Breast epithelium (tissue), 3 donors: ENCODE measurements around the gene NPTX1.

ENCODE experiments used
- POLR2AphosphoS5 ChIP-seq, 3 donors: sonication (generic); formaldehyde crosslinking; IDR thresholded peaks; one replicate each; pipeline ENCODE4 v1.6.1; 2017; ENCODE audit warnings: antibody characterized with exemption in 3 of 3
- TF ChIP-seq, protein P1 (sequence below), 3 donors: fragments of 450-650 bp; IDR thresholded peaks; one replicate each; pipeline ENCODE4 v1.5.1; 2016 to 2017; ENCODE audit warnings: antibody characterized with exemption in 3 of 3, mild to moderate bottlenecking in 3 of 3, moderate library complexity in 3 of 3

DNA sequence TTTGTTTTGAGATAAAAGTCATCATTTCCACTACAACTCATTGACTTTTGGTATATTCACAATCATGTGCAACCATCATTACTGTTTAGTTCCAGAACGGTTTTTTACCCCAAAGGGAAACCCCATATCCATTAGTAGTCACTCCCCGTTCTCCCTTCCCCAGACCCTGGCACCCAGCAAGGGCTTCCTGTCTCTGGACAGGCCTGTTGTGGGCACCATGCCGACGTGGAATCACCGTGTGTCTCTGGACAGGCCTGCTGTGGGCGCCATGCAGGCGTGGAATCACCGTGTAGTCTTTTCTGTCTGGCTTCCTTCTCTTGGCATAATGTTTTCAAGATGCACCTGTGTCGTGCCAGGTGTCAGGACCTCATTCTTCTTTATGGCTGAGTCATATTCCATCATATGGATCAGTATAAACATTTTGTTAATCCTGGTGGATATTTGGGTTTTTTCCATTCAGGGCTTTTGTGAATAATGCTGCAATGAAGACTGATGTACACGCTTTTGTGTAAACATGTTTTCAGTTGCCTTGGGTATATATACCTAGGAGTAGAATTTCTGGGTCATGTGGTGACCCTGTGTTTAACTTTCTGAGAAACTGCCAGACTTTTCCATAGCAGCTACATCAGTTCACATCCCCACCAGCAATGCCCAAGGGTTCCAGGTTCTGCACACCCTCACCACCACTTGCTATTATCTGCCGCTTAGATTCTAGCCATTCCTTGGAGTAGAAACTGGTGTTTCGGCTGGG lies 42.3 kb downstream of the NPTX1 start:
- TF ChIP-seq, protein P1, sequence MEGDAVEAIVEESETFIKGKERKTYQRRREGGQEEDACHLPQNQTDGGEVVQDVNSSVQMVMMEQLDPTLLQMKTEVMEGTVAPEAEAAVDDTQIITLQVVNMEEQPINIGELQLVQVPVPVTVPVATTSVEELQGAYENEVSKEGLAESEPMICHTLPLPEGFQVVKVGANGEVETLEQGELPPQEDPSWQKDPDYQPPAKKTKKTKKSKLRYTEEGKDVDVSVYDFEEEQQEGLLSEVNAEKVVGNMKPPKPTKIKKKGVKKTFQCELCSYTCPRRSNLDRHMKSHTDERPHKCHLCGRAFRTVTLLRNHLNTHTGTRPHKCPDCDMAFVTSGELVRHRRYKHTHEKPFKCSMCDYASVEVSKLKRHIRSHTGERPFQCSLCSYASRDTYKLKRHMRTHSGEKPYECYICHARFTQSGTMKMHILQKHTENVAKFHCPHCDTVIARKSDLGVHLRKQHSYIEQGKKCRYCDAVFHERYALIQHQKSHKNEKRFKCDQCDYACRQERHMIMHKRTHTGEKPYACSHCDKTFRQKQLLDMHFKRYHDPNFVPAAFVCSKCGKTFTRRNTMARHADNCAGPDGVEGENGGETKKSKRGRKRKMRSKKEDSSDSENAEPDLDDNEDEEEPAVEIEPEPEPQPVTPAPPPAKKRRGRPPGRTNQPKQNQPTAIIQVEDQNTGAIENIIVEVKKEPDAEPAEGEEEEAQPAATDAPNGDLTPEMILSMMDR (IDR thresholded peaks at IDR 0.05), result no peak
- TF ChIP-seq POLR2AphosphoS5 (IDR thresholded peaks at IDR 0.05), result no peak
